Measurements from ENCODE around the gene ALDH3B1.

The ALDH3B1 gene

DNA sequence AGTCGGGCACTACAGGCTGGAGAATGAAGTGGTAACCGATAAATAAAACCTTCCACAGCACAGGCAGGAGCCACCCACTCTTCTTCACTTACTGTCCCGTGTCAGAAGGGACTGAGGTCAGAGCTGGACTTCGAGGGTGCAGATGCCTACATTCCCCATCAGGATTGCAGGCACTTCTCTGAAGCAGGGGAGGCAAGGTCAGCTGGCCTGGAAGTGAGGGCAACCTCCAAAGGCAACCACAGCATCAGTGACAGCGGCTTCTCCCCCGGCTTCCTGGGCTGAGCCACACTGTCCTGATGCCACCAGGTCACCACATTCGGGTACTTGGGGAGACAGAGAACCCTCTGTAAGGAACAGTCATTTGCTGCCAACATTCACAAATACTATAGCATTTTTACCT is 51.4 kb downstream of the ALDH3B1 start:
- DNase-seq (ENCODE audit: extremely low read depth in 1 of 2, low read depth in 1 of 2) = no peak

DNA sequence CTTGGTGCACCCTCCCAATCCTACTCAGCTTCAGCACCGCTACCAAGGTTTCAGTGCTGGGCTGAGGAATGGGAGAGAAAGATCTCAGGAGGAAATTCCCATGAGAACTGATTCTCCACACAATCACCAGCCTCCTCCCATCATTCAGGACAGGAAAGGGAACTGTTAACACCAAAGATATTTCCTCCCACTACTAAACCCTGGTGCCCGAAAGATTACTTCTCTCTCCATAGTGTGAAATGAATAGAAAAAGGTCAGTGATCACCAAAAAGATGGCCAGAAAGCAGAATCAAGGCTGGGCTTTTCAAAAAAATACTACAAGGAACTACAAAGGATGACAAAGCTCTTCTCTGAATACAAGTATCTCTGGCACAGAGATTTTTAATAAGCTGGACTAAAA is 54.8 kb downstream of the ALDH3B1 start:
- no peak for DNase-seq (ENCODE audit: extremely low read depth in 1 of 2, low read depth in 1 of 2)

DNA sequence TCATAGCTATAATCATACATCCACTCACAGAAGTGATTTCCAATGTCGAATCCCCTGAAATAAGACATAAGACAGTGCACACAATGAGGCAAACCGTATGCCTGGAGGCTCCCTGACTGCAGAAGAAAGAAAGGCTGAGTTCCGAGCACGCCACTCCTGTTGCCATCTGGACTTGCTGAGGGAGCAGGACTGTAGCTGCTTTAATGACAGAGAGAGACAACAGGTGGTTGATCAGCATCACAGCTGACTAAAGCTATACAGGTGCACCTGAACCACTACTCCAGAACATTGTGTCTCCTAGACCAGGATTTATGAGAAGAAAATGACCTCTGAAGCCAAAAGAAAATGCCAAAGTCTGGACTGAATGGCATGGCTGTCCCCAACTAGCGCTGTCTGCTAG is 55.7 kb downstream of the ALDH3B1 start:
- no peak for DNase-seq (ENCODE audit: extremely low read depth in 1 of 2, low read depth in 1 of 2)

DNA sequence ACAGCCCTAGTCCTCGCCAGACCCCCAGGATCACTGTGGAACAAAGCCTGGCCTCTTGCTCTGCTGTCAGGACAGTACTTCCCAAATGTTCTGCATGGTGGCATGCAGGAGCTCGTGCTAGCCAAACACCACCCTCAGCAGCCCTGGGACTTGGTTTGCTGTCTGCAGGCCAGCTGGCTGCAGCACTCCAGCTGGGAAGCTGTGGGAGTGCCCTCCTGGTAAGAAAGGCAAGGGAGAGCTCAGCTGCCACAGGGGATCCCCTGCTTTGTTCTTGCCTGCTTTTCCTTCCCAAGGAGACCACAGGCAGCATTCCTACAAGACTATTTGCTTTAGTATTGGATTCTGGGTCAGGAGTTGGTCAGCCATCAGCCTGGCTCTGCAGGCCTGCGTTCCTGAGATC is 56.6 kb downstream of the ALDH3B1 start:
- DNase-seq (ENCODE audit: extremely low read depth in 1 of 2, low read depth in 1 of 2) = no peak

DNA sequence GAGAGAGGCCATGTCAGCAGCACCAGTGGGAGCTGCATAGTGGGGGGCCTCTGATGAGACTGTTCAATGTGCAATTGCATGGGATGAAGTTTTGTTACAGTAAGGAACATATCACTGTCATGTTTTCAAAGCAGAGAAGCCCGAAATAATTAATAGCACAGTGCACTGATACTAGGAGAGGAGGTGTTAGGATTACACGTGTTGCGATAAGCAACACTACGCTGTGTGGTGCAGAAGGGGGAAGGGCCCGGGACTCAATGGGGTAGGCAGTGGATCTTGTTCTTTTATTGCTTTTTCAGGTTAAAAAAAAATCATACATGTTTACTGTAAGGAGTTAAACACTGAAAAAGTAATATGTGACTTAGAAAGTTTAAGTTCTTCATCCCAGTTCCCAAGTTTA is 57.9 kb downstream of the ALDH3B1 start:
- DNase-seq (ENCODE audit: extremely low read depth in 1 of 2, low read depth in 1 of 2) = no peak

DNA sequence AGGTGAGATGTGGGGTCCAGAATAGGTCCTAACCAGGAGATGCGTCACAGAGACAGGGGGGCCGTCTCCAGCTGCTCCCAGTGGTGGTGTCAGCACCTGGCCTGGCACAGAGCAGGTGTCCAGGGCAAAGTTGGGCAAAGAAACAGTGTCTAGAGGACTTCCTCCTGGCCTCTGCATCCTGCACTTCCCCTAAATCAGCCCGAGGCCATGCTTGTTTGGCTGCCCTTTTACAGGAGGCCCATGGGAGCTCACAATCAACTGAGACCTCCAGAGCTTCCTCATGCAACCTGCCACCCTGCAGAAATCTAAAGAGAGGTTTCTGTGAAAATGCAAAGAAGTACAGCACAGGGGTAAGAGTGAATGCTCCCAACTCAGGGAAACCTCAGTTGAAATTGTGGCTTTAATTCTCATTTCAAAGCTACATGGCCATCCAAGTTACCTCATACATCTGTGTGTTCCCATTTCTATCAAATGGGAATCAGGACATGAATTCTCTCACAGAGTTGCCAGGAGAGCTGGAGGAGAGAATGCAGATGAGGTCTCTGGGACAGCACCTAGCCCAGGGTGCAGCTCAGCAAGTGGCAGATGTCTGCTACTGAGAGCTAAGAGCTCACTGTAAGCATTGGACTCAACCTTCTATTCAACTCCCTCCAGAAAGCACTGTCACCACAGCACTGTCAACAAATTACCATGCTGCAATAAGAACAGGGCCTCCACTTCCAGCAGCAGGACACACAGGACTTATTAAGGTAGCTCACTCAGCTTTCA is 61.3 kb downstream of the ALDH3B1 start:
- DNase-seq (ENCODE audit: extremely low read depth in 1 of 2, low read depth in 1 of 2) = no peak

DNA sequence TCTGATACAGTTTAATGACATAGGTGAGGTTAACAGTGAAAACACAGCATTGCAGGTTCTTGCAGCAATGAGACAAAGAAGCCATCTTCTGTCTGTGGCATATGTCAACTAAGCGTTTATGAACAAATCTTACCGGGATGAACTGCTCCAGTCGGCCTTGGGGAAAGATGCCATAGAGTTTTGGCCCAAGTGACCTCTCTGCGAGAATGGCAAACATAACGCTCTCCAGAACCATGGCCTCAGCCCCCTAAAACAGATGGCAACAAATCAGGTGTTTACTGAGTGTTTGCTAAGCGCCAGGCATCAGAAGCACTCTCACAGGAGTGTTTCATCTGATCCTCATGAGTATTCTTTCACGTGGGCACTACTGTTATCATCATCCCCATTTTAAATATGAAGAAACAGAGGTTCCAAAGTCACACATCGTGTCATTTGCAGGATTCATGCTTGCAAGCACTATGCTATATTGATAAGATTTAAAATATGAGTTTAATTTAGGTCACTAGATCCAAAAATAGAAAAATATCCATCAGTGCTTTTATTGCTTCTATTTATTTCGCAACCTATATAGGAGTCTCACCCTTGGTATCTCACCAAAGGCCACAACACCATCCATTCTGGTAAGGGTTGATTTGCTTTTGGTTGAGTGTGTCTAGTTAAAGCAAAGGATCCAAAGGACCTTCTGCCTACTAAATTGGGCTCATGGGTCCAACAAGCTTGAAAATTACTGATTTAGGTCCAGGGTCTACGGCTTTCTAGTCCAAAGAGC is 64.6 kb downstream of the ALDH3B1 start:
- no peak for DNase-seq (ENCODE audit: extremely low read depth in 1 of 2, low read depth in 1 of 2)

DNA sequence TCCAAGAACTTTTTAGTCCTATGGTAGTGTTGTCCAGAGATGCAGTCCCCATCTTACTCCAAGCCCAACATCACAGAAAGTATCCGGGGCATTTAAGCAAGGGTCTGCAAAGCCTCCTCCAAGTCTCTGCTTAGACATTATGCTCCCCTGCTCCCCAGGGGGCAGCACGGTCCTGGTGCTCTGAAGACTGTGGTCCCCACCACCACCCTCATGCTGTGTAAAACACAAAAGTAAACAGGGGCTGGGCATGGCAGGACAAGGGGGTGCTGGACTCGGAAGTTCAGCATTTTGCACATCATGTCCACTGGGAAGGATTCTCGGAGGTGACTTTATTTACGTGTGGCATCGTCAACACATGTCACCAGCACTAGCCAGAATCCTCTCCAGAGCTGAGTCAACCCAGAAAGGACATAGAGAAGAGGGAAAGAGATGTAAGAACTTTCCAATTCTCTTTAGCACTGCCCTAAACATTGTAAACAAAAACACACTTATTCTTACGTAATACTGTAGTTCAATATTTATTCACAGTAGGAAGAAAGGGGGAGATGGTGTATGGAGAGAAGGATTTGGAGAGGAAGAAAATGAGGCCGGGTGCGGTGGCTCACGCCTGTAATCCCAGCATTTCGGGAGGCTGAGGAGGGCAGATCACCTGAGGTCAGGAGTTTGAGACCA is 66.4 kb downstream of the ALDH3B1 start:
- no peak for DNase-seq (ENCODE audit: extremely low read depth in 1 of 2, low read depth in 1 of 2)

DNA sequence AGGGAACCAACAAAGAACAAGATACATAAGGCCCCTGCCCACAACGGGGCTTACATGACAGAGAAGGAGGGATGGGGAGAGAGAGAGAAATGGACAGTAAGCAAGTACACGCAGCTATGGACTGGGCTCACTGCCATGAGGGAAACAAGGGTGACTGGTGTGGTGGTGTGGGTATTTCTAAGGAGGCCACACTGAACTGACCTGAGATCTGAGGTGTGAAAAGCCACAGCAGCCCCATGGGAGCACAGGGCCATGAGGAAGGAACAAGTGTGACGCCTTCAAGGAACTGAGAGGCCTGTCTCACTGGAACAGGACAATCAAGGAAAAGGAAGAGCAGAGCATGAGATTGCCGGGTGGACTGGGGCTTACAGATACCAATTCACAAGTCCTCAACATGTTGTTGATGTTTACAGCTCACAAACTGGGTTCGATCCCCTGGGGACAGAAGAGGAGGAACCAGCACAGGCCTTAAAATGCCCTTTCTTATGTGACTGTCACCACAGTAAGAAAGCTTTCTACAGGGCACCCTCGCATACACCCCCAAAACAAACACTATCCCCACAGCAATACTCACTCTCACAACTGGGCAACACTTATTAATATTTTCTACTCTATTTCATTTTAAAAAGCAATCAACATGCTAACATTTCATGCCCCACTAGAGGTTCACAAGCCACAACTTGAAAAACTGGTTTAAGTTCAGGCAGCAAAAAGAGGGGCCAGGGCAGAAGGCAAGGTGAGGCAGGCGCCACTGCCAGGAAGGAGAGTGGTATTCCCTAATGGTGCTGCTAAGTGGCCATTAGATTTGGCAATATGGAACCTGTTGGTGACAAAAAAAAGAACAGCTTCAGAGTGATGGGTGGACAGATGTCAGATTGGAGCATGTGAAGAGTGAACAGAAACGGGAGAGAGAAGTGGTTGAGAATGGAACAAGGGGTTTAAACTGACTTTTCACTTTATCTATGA is 67.8 kb downstream of the ALDH3B1 start:
- DNase-seq (ENCODE audit: extremely low read depth in 1 of 2, low read depth in 1 of 2) = no peak

Data from activated CD8-positive, alpha-beta memory T cell treated with anti-CD3 and anti-CD28 coated beads for 1 hour (primary cell).